Measurements from ENCODE around the gene TBC1D7.

TBC1D7 gene

GRCh38 chr6:13355043-13355945 is 27.0 kb upstream of the TBC1D7 start:
- no peak overlapping the region for H3K27ac ChIP-seq
- no peak for TF ChIP-seq CTCF (conservative IDR thresholded peaks at IDR 0.05)

GRCh38 chr6:13354331-13355042 is 26.1 kb upstream of the TBC1D7 start:
- H3K27ac ChIP-seq, result no peak overlapping the region

GRCh38 chr6:13352165-13352564 is 23.8 kb upstream of the TBC1D7 start:
- no peak overlapping the region for H3K27ac ChIP-seq

More at GRCh38 chr6:13354331-13355042, 26.1 kb upstream of the TBC1D7 start:
- TF ChIP-seq CTCF (conservative IDR thresholded peaks at IDR 0.05), result no peak

GRCh38 chr6:13351271-13351670 is 22.9 kb upstream of the TBC1D7 start:
- H3K27ac ChIP-seq, result no peak overlapping the region
- no peak for TF ChIP-seq CTCF (conservative IDR thresholded peaks at IDR 0.05)

More at GRCh38 chr6:13352165-13352564, 23.8 kb upstream of the TBC1D7 start:
- no peak for TF ChIP-seq CTCF (conservative IDR thresholded peaks at IDR 0.05)

- H3K27ac ChIP-seq, result no peak overlapping the region
- no peak for TF ChIP-seq CTCF (conservative IDR thresholded peaks at IDR 0.05)
These were observed 21.6 kb upstream of the TBC1D7 start for GRCh38 chr6:13349811-13350506.

- no peak for TF ChIP-seq CTCF (conservative IDR thresholded peaks at IDR 0.05)
- H3K27ac ChIP-seq, result no peak overlapping the region
These were observed 20.2 kb upstream of the TBC1D7 start for GRCh38 chr6:13348334-13349113.

Data from VCaP (cell line).